SK-N-SH (cell line): ENCODE results near the gene ASXL2. TPM values are rescaled to one million over a fixed set of nuclear protein-coding genes. Genes with fewer than 3 reads are reported as not detected.

Source experiments
- CTCF ChIA-PET: fragments of 300-600, 350-600 bp; formaldehyde crosslinking; extraction: SDS; loops from one replicate; lab custom pipeline; 2021; lab: Yijun Ruan, JAX
- POLR2A ChIA-PET: fragments of 350-600 bp; sonication (Branson Sonifier 250); formaldehyde crosslinking; extraction: SDS; loops from one replicate; lab custom pipeline; 2020; ENCODE audit warnings: antibody characterized with exemption, inconsistent platforms; lab: Yijun Ruan, JAX
- DNase-seq: peaks from one replicate; pipeline ENCODE4 v3.0.0; 2012
- H2AFZ ChIP-seq: fragments of 200-600 bp; sonication (generic); 2 replicates; pipeline ENCODE4 v1.8.1; 2016; ENCODE audit warnings: antibody characterized with exemption, mild to moderate bottlenecking, low read depth
- H3F3A ChIP-seq: fragments of 200-600 bp; sonication (generic); replicated peaks from 2 replicates; pipeline ENCODE3; 2016; ENCODE audit warnings: antibody characterized with exemption, mild to moderate bottlenecking; ENCODE audit not compliant: insufficient read depth
- H3K27ac ChIP-seq, 2 experiments: fragments of 200-500 bp in 1 of 2; fragments of 200-600 bp in 1 of 2; sonication (Bioruptor generic) in 1 of 2; sonication (generic), shearing (Covaris generic) in 1 of 2; 2 replicates each; pipeline versions ENCODE4 v1.5.1 to v1.6.1; 2014 to 2016; ENCODE audit warnings: low read depth in 2 of 2, inconsistent platforms in 1 of 2, low read length in 1 of 2, mild to moderate bottlenecking in 1 of 2, mixed read lengths in 1 of 2
- H3K27me3 ChIP-seq: fragments of 200-600 bp; sonication (generic), shearing (Covaris generic); 2 replicates; pipeline ENCODE4 v1.6.1; 2016; ENCODE audit warnings: mixed run types; ENCODE audit not compliant: insufficient read depth
- H3K36me3 ChIP-seq, 2 experiments: fragments of 200-500 bp in 1 of 2; fragments of 200-600 bp in 1 of 2; sonication (Bioruptor generic) in 1 of 2; sonication (generic) in 1 of 2; replicated peaks in 1 of 2; 2 replicates each; pipeline versions ENCODE3 to v1.5.1; 2014 to 2016; ENCODE audit warnings: low read length in 1 of 2, mild to moderate bottlenecking in 1 of 2; ENCODE audit not compliant: insufficient read depth in 2 of 2, control insufficient read depth in 1 of 2
- H3K4me1 ChIP-seq, 2 experiments: fragments of 200-500 bp in 1 of 2; fragments of 200-600 bp in 1 of 2; sonication (Bioruptor generic) in 1 of 2; sonication (generic), shearing (Covaris generic) in 1 of 2; 2 replicates each; pipeline versions ENCODE4 v1.5.1 to v1.6.1; 2014 to 2016; ENCODE audit warnings: low read depth in 1 of 2, low read length in 1 of 2, mixed run types in 1 of 2; ENCODE audit not compliant: insufficient read depth in 2 of 2, control insufficient read depth in 1 of 2
- H3K4me2 ChIP-seq: fragments of 200-600 bp; sonication (generic), shearing (Covaris generic); 2 replicates; pipeline ENCODE4 v1.6.1; 2017; ENCODE audit warnings: mixed run types
- H3K4me3 ChIP-seq, 2 experiments: fragments of 200-500 bp in 1 of 2; fragments of 200-600 bp in 1 of 2; sonication (Bioruptor generic) in 1 of 2; sonication (generic), shearing (Covaris generic) in 1 of 2; 2 replicates each; pipeline versions ENCODE4 v1.5.1 to v1.8.1; 2014 to 2016; ENCODE audit warnings: low read depth in 2 of 2, inconsistent platforms in 1 of 2, low read length in 1 of 2, mild to moderate bottlenecking in 1 of 2, mixed read lengths in 1 of 2, moderate library complexity in 1 of 2
- H3K79me2 ChIP-seq: fragments of 200-600 bp; sonication (generic); 2 replicates; pipeline ENCODE4 v1.8.1; 2017; ENCODE audit warnings: mild to moderate bottlenecking; ENCODE audit not compliant: insufficient read depth
- H3K9ac ChIP-seq: fragments of 200-600 bp; sonication (generic); 2 replicates; pipeline ENCODE4 v1.6.1; 2017; ENCODE audit warnings: mixed run types
- H3K9me2 ChIP-seq: fragments of 200-600 bp; sonication (generic); 2 replicates; pipeline ENCODE4 v1.6.1; 2017; ENCODE audit warnings: mixed run types
- H3K9me3 ChIP-seq: fragments of 200-600 bp; sonication (generic); 2 replicates; pipeline ENCODE4 v1.6.1; 2017; ENCODE audit warnings: mixed run types, mild to moderate bottlenecking, moderate library complexity
- H4K20me1 ChIP-seq: fragments of 200-600 bp; sonication (generic); 2 replicates; pipeline ENCODE4 v1.6.1; 2017; ENCODE audit warnings: mild to moderate bottlenecking, mixed run types; ENCODE audit not compliant: insufficient read depth
- CHD2 ChIP-seq: fragments of 150-350 bp; IDR thresholded peaks from 2 replicates; pipeline ENCODE4 v1.6.1; 2018; ENCODE audit warnings: low read length; ENCODE audit not compliant: partially characterized antibody
- ELF1 ChIP-seq: IDR thresholded peaks from 2 replicates; pipeline ENCODE4 v1.4.0; 2012
- EZH2phosphoT487 ChIP-seq: fragments of 200-600 bp; sonication (generic); IDR thresholded peaks from 2 replicates; pipeline ENCODE4 v1.6.1; 2017; ENCODE audit warnings: low read depth, mixed run types, mild to moderate bottlenecking, antibody characterized with exemption, moderate library complexity, borderline replicate concordance
- MXI1 ChIP-seq: IDR thresholded peaks from 2 replicates; pipeline ENCODE4 v1.6.1; 2012; ENCODE audit warnings: mild to moderate bottlenecking, low read depth, low read length, improper control_type of control experiment
- NFIC ChIP-seq: IDR thresholded peaks from 2 replicates; pipeline ENCODE4 v1.4.0; 2012; ENCODE audit warnings: borderline replicate concordance
- POLR2AphosphoS5 ChIP-seq: IDR thresholded peaks from 2 replicates; pipeline ENCODE4 v1.6.1; 2012; ENCODE audit warnings: low read depth, low read length
- RXRA ChIP-seq: IDR thresholded peaks from 2 replicates; pipeline ENCODE4 v1.4.0; 2012; ENCODE audit warnings: low read depth, mild to moderate bottlenecking, borderline replicate concordance
- WGBS: methylation state at CpG from one replicate; pipeline ENCODE4 v1.1.6; 2017; ENCODE audit warnings: low lambda C conversion rate; 5-methylcytosine and 5-hydroxymethylcytosine counted together
- polyA plus RNA-seq, 3 experiments: library from polyadenylated mRNA; depleted of rRNA; stranded (reverse); fragments of >200 nt; gene quantifications; 2 replicates each; pipeline ENCODE4 v1.2.3, GENCODE V29; 2012
- TF ChIP-seq, protein P1 (sequence below): fragments of 150-350 bp; IDR thresholded peaks from 2 replicates; pipeline ENCODE4 v1.6.1; 2016; ENCODE audit warnings: mild to moderate bottlenecking, low read depth, low read length
- TF ChIP-seq, protein P2 (sequence below): IDR thresholded peaks from 2 replicates; pipeline ENCODE4 v1.4.0; 2012; ENCODE audit warnings: low read depth
- TF ChIP-seq, protein P3 (sequence below): fragments of 150-350 bp; IDR thresholded peaks from 2 replicates; pipeline ENCODE4 v1.6.1; 2017; ENCODE audit warnings: antibody characterized with exemption, low read length, low read depth, borderline replicate concordance
- TF ChIP-seq, protein P4 (sequence below): IDR thresholded peaks from 2 replicates; pipeline ENCODE4 v1.4.0; 2012; ENCODE audit warnings: low read depth, borderline replicate concordance
- TF ChIP-seq, protein P5 (sequence below): IDR thresholded peaks from 2 replicates; pipeline ENCODE4 v1.4.0; 2012; ENCODE audit warnings: low read depth, borderline replicate concordance

Gene ASXL2
- polyA plus RNA-seq, 1 of the 3 experiments (the other 2 are of a cell fraction), result 4.8 TPM

- Histone ChIP-seq H3K36me3 (no peaks in the 10 kb centered on the region), H3K4me2 (no peak overlapping the region), H2AFZ (no peak overlapping the region), H3K79me2 (peaks cover 76% of the 10 kb centered on the region), H3F3A (peaks cover 16% of the 10 kb centered on the region), H4K20me1 (peaks cover 69% of the 10 kb centered on the region), H3K4me1 (peaks cover 4 to 10% of the 10 kb centered on the region in 2 experiments; a peak in 3 of 4 replicates), H3K27ac (no peak overlapping the region), H3K9me2 (no peaks in the 10 kb centered on the region), H3K4me3 (no peak overlapping the region), H3K27me3 (no peaks in the 10 kb centered on the region), H3K9me3 (no peaks in the 10 kb centered on the region), H3K9ac (no peak overlapping the region)
- POLR2A ChIA-PET, result interaction anchor here (1.8 kb wide), 1 partner anchor 24 kb away, joined by 7 read pairs; the partner anchor contains the start of gene ASXL2
- CTCF ChIA-PET, result interaction anchor here (0.7 to 6.9 kb wide), 8 partner anchors 9 to 290 kb away, joined by 3 to 90 read pairs (median 14); no protein-coding TSS in a partner anchor
- no peak for DNase-seq
- TF ChIP-seq, protein P1, sequence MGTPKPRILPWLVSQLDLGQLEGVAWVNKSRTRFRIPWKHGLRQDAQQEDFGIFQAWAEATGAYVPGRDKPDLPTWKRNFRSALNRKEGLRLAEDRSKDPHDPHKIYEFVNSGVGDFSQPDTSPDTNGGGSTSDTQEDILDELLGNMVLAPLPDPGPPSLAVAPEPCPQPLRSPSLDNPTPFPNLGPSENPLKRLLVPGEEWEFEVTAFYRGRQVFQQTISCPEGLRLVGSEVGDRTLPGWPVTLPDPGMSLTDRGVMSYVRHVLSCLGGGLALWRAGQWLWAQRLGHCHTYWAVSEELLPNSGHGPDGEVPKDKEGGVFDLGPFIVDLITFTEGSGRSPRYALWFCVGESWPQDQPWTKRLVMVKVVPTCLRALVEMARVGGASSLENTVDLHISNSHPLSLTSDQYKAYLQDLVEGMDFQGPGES, result no peak
- TF ChIP-seq RXRA, result no peak
- no peak for TF ChIP-seq MXI1
- TF ChIP-seq CHD2, result no peak
- TF ChIP-seq, protein P2, sequence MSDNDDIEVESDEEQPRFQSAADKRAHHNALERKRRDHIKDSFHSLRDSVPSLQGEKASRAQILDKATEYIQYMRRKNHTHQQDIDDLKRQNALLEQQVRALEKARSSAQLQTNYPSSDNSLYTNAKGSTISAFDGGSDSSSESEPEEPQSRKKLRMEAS, result no peak
- WGBS, result 97% methylated on average over 3 of the region's 3 CpGs
Observed at GRCh38 chr2:25855065-25855464, 23.2 kb downstream of the ASXL2 start.

DNA sequence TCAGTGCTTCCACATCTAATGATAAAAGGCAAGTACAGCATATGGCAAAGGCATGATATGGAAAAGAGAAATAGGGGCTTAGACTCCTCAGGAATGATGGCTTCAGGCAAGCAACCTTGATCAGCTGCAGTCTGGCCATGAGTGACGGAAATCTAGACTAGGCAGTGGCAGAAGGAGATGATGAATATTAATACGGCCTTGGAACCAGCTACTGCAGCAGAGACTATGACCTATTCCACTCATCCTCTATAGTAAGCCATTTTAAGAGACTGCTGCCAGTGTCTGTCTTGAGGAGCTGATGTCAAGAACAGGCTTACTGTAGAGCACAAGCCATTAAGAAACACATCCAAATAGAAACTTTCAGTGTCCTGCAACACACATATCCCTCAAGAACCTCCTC lies 23.7 kb downstream of the ASXL2 start:
- no peak for DNase-seq
- H3K4me1 ChIP-seq, result peaks cover 4 to 10% of the 10 kb centered on the region in 2 experiments; a peak in 3 of 4 replicates
- H3K36me3 ChIP-seq, result no peaks in the 10 kb centered on the region
- H3K9ac ChIP-seq, result no peak overlapping the region
- H3K4me3 ChIP-seq, result no peak overlapping the region
- H3F3A ChIP-seq, result peaks cover 16% of the 10 kb centered on the region
- ChIA-PET POLR2A (interaction anchor here (1.8 kb wide), 1 partner anchor 24 kb away, joined by 7 read pairs; the partner anchor contains the start of gene ASXL2), CTCF (interaction anchor here (0.6 to 6.9 kb wide), 11 partner anchors 10 to 492 kb away, joined by 3 to 90 read pairs (median 4); no protein-coding TSS in a partner anchor)
- H2AFZ ChIP-seq, result no peak overlapping the region
- peaks cover 64% of the 10 kb centered on the region for H4K20me1 ChIP-seq
- peaks cover 74% of the 10 kb centered on the region for H3K79me2 ChIP-seq
- H3K27ac ChIP-seq, result no peak overlapping the region
- 90% methylated on average over 2 of the region's 2 CpGs for WGBS
- H3K4me2 ChIP-seq, result no peak overlapping the region
- no peaks in the 10 kb centered on the region for H3K9me2 ChIP-seq
- no peaks in the 10 kb centered on the region for H3K9me3 ChIP-seq
- TF ChIP-seq EZH2phosphoT487, result no peak
- TF ChIP-seq RXRA, result no peak
- TF ChIP-seq MXI1, result no peak
- no peak for TF ChIP-seq ELF1
- TF ChIP-seq POLR2AphosphoS5, result no peak
- TF ChIP-seq, protein P3, sequence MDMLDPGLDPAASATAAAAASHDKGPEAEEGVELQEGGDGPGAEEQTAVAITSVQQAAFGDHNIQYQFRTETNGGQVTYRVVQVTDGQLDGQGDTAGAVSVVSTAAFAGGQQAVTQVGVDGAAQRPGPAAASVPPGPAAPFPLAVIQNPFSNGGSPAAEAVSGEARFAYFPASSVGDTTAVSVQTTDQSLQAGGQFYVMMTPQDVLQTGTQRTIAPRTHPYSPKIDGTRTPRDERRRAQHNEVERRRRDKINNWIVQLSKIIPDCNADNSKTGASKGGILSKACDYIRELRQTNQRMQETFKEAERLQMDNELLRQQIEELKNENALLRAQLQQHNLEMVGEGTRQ, result no peak
- TF ChIP-seq, protein P4, sequence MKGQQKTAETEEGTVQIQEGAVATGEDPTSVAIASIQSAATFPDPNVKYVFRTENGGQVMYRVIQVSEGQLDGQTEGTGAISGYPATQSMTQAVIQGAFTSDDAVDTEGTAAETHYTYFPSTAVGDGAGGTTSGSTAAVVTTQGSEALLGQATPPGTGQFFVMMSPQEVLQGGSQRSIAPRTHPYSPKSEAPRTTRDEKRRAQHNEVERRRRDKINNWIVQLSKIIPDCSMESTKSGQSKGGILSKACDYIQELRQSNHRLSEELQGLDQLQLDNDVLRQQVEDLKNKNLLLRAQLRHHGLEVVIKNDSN, result no peak
- TF ChIP-seq, protein P5, sequence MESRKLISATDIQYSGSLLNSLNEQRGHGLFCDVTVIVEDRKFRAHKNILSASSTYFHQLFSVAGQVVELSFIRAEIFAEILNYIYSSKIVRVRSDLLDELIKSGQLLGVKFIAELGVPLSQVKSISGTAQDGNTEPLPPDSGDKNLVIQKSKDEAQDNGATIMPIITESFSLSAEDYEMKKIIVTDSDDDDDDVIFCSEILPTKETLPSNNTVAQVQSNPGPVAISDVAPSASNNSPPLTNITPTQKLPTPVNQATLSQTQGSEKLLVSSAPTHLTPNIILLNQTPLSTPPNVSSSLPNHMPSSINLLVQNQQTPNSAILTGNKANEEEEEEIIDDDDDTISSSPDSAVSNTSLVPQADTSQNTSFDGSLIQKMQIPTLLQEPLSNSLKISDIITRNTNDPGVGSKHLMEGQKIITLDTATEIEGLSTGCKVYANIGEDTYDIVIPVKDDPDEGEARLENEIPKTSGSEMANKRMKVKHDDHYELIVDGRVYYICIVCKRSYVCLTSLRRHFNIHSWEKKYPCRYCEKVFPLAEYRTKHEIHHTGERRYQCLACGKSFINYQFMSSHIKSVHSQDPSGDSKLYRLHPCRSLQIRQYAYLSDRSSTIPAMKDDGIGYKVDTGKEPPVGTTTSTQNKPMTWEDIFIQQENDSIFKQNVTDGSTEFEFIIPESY, result no peak
- TF ChIP-seq, protein P2, result no peak
- TF ChIP-seq NFIC, result no peak
- no peaks in the 10 kb centered on the region for H3K27me3 ChIP-seq
